Measurements from ENCODE around the gene B3GALNT2.
"Not testable (repeated sequence)": the region's sequence is repeated elsewhere in the genome, so short reads cannot be mapped to it uniquely, and the experiment has no call there.

The B3GALNT2 gene

DNA sequence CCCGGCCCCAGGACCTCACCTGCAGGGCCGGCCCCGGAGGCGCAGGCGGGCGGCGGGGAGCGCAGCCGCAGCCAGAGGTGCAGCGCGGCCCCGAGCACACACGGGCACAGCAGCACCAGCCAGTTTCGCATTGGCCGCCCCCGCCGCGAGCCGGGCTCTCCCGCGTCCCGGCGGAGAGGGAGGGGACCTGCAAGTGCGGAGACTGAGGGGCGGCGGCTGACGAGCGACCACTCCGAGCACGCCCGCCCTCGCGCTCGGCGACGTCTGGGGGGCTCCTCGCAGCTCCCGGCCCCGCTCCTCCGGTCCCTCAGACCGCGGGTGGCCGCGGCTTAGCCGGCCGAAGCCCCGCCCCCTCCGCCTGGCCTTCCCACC, at the start of gene B3GALNT2:
Gene B3GALNT2, minus strand, starts transcription at position 331 of the 372 bp plus-strand sequence. Its CDS starts 200 bp downstream, at position 131.
- Mint-ChIP-seq H3K27me3 (no peaks in the 10 kb centered on the region), H3K36me3 (peaks cover 2 to 6% of the 10 kb centered on the region in 2 donors), H3K4me3 (peak within 1 kb of the TSS; percentile 96 to 97), H3K4me1 (peaks cover 13 to 40% of the 10 kb centered on the region in 2 donors), H3K9me3 (no peaks in the 10 kb centered on the region), H3K27ac (peak within 1 kb of the TSS; percentile 98)
- DNase-seq (no peak), ATAC-seq (replicated peaks) (peak; percentile 71 to 75)

DNA sequence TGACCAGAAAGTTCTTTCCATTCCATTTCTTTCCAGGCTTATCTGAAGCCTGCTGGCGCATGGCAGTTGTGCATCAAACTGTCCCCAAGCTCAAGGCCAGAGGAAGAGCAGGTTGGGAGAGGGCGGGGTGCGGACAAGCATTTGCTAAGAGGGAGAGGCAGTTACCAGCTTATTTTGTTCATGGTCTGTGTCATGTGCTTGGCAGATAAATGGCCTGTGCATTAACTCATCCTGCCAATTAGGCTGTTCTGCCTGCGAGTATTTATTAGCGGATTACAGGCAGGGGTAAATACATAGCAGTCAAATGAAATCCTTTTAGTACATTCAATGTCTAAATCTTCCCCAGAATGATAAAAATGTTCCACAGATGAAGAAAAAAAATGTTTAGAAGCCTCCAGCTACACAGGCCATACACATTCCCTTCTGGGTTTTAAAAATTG, 48.9 kb upstream of the B3GALNT2 start:
- H3K4me3 Mint-ChIP-seq = no peak overlapping the region
- H3K27me3 Mint-ChIP-seq = peaks cover 0 to 4% of the 10 kb centered on the region in 2 donors
- ATAC-seq (replicated peaks) (no peak), DNase-seq (no peak)
- no peak overlapping the region for H3K27ac Mint-ChIP-seq
- no peaks in the 10 kb centered on the region for H3K4me1 Mint-ChIP-seq
- no peaks in the 10 kb centered on the region for H3K9me3 Mint-ChIP-seq
- H3K36me3 Mint-ChIP-seq = no peaks in the 10 kb centered on the region

GRCh38 chr1:235552146-235552716, 48.0 kb upstream of the B3GALNT2 start:
- H3K27me3 Mint-ChIP-seq = peaks cover 0 to 9% of the 10 kb centered on the region in 2 donors

DNA sequence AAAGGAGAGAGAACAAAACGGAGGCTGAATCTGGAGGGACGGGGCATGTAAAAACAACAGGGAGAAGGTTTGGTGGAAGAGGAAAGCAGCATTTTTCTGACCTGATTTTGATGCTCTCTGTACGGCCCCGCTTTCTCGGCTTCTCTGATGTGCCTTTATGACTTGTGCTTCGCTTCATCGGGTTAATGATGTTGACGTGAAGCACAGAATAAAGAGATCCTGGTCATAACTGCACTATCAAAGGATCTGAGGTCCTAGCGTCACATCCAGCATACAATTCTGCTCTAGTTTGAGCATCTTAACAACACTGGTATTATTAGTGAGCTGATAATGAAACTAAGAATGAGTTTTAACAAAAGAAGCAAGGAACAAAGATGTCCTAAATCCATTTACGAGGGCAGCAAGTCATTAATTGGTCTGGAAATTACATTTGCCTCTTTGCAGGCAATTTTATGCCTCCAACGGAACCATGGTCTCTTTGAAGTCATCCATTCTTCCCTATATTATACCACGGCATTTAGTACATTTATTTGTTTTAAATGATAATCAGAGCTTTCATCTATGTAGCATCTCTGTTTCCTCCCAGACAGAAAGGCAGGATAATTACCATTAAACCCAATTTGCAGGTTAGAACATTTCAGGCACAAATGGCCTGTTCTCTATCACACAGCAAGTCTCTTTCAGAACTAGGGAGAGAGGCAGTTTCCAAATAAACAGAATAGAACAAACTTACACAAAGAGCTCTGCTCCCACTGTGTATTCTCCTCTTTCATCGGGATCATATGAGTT, 45.3 kb upstream of the B3GALNT2 start:
- H3K27ac Mint-ChIP-seq = no peak overlapping the region
- H3K27me3 Mint-ChIP-seq = peaks cover 4 to 20% of the 10 kb centered on the region in 2 donors
- no peak for ATAC-seq (replicated peaks)
- H3K4me3 Mint-ChIP-seq = no peak overlapping the region
- H3K9me3 Mint-ChIP-seq = no peaks in the 10 kb centered on the region
- no peaks in the 10 kb centered on the region for H3K4me1 Mint-ChIP-seq
- no peak for DNase-seq
- H3K36me3 Mint-ChIP-seq = no peaks in the 10 kb centered on the region

More at GRCh38 chr1:235552146-235552716, 48.0 kb upstream of the B3GALNT2 start:
- H3K4me1 Mint-ChIP-seq = no peaks in the 10 kb centered on the region
- no peak overlapping the region for H3K27ac Mint-ChIP-seq
- no peak overlapping the region for H3K4me3 Mint-ChIP-seq
- ATAC-seq (replicated peaks) (no peak), DNase-seq (no peak)
- no peaks in the 10 kb centered on the region for H3K9me3 Mint-ChIP-seq
- no peaks in the 10 kb centered on the region for H3K36me3 Mint-ChIP-seq

- H3K36me3 Mint-ChIP-seq, H3K4me1 Mint-ChIP-seq, H3K9me3 Mint-ChIP-seq, DNase-seq, H3K27ac Mint-ChIP-seq, H3K4me3 Mint-ChIP-seq: not testable (repeated sequence)
- peak in 1 of 2 donors; percentile 47 for ATAC-seq (replicated peaks)
- peaks cover 4 to 20% of the 10 kb centered on the region in 2 donors for H3K27me3 Mint-ChIP-seq
Measured at GRCh38 chr1:235546369-235547155, 42.3 kb upstream of the B3GALNT2 start.

GRCh38 chr1:235545292-235545930, 41.2 kb upstream of the B3GALNT2 start:
- no peak overlapping the region for H3K4me3 Mint-ChIP-seq
- H3K36me3 Mint-ChIP-seq = no peaks in the 10 kb centered on the region
- no peaks in the 10 kb centered on the region for H3K4me1 Mint-ChIP-seq
- DNase-seq (no peak), ATAC-seq (replicated peaks) (no peak)
- no peak overlapping the region for H3K27ac Mint-ChIP-seq
- H3K27me3 Mint-ChIP-seq = peaks cover 4 to 20% of the 10 kb centered on the region in 2 donors
- no peaks in the 10 kb centered on the region for H3K9me3 Mint-ChIP-seq

DNA sequence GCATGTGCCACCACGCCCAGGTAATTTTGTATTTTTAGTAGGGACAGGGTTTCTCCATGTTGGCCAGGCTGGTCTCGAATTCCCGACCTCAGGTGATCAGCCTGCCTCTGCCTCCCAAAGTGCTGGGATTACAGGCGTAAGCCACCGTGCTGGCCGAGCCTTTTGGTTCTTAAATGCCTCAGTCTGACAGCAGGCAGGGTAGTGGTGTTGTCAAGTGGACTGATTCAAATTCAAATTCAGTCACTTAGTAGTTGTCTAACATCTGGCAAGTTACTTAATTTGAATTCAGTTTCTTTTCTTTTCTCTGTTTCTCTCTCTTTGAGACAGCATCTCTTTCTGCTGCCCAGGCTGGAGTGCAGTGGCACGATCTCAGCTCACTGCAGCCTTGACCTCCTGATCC, 38.6 kb upstream of the B3GALNT2 start:
- not testable (repeated sequence) for H3K4me1 Mint-ChIP-seq; DNase-seq; H3K27ac Mint-ChIP-seq; H3K9me3 Mint-ChIP-seq; H3K4me3 Mint-ChIP-seq; ATAC-seq (replicated peaks); H3K36me3 Mint-ChIP-seq
- peaks cover 4 to 13% of the 10 kb centered on the region in 2 donors for H3K27me3 Mint-ChIP-seq

- Mint-ChIP-seq H3K4me3 (no peak overlapping the region), H3K4me1 (no peaks in the 10 kb centered on the region), H3K27me3 (peaks cover 4 to 7% of the 10 kb centered on the region in 2 donors), H3K9me3 (no peaks in the 10 kb centered on the region), H3K36me3 (no peaks in the 10 kb centered on the region), H3K27ac (no peak overlapping the region)
- ATAC-seq (replicated peaks) = no peak
- no peak for DNase-seq
Measured at GRCh38 chr1:235533476-235534168, 29.4 kb upstream of the B3GALNT2 start.

GRCh38 chr1:235532360-235532759, 28.1 kb upstream of the B3GALNT2 start:
- Mint-ChIP-seq H3K9me3 (no peaks in the 10 kb centered on the region), H3K27me3 (peaks cover 4 to 7% of the 10 kb centered on the region in 2 donors), H3K4me1 (no peaks in the 10 kb centered on the region), H3K27ac (no peak overlapping the region), H3K4me3 (no peak overlapping the region), H3K36me3 (no peaks in the 10 kb centered on the region)
- ATAC-seq (replicated peaks) = no peak
- DNase-seq = no peak

DNA sequence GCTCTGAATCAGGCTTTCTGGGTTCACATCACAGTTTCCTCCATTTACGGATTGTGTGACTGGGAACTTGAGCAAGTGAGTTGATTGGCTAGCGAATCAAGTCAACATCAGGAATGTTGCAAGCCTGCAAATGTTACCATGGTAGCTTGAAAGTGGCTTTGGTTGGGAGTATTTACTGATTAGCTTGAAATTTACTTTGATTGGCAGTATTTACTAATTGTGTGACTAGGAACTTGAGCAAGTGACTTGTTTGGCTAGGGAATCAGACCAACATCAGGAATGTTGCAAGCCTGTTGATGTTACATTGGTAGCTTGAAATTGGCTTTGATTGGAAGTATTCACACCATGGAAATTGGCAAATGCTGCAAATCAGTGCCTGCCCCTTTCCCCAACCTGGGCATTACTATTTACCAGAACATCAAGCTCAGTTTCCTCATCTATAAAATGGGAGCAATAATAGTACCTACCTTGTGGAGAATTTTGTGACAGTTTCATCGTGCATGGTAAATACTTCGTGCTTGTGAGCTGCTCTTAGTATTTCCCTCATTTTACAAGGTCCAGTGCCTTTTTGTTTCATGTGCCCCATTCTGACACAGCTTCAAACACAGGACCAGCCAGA, 23.1 kb upstream of the B3GALNT2 start:
- no peaks in the 10 kb centered on the region for H3K4me1 Mint-ChIP-seq
- H3K27ac Mint-ChIP-seq = no peak overlapping the region
- H3K27me3 Mint-ChIP-seq = no peaks in the 10 kb centered on the region
- H3K9me3 Mint-ChIP-seq = no peaks in the 10 kb centered on the region
- ATAC-seq (replicated peaks) (no peak), DNase-seq (no peak)
- H3K4me3 Mint-ChIP-seq = no peak overlapping the region
- H3K36me3 Mint-ChIP-seq = no peaks in the 10 kb centered on the region

DNA sequence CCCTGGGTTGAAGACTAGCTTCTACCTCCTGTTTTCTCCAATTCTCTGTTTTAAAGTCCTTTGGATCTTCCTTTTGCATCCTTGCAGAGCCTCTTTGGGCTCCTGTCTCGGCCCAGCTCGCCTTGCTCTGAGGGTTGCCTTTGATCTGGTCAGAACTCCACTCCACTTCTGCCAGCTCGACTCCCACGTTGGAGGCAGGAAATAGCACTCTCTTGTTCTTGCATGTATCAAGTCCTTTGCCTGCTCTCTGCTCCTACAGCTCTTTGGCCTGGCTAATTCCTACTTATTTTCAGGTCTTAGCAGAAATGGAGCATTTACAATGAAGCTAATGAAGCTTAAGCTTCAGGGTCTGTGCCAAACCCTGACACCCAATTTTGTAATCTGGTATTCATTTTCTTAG, 21.1 kb upstream of the B3GALNT2 start:
- Mint-ChIP-seq H3K27ac (no peak overlapping the region), H3K9me3 (no peaks in the 10 kb centered on the region), H3K4me1 (no peaks in the 10 kb centered on the region), H3K36me3 (no peaks in the 10 kb centered on the region), H3K27me3 (no peaks in the 10 kb centered on the region), H3K4me3 (no peak overlapping the region)
- DNase-seq (no peak), ATAC-seq (replicated peaks) (no peak)

GRCh38 chr1:235516862-235517446, 12.7 kb upstream of the B3GALNT2 start:
- no peaks in the 10 kb centered on the region for H3K36me3 Mint-ChIP-seq
- H3K9me3 Mint-ChIP-seq = no peaks in the 10 kb centered on the region
- no peak for DNase-seq
- H3K4me1 Mint-ChIP-seq = peaks cover 2 to 7% of the 10 kb centered on the region in 2 donors
- H3K27me3 Mint-ChIP-seq = peaks cover 6 to 11% of the 10 kb centered on the region in 2 donors
- no peak overlapping the region for H3K4me3 Mint-ChIP-seq
- ATAC-seq (replicated peaks) = peak; percentile 34 to 64
- H3K27ac Mint-ChIP-seq = no peak overlapping the region

DNA sequence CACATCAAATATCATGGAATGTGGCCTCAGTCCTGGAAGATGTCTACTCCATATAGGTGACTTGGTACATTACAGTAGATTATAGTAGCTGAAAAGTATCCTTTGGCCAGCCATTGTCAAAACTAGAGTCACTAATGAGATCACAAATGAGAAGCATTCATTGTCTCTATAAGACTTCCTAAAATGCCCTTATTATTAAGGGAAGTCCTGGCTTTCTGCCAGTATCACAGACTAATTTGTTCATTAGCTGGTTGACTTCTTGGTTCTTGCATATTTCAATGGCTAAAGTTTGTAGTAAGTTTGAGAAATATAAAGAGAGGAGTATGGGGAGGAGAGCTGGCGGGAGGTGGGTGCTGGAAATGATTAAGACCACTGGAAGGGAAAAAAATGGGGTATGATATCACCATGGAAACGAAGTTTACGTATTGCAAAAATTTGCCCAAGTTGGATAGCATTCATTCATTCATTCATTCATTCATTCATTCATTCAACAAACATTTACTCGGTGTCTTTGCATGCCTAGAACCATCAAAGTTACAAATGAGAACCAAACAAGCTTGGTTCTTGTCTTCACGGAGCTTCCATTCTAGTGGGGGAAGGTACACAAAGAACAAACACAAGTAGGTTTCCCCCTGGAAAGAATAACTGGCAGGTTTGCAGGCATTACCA, 11.7 kb upstream of the B3GALNT2 start:
- Mint-ChIP-seq H3K4me3 (no peak overlapping the region), H3K4me1 (peaks cover 2 to 7% of the 10 kb centered on the region in 2 donors), H3K27ac (no peak overlapping the region), H3K9me3 (no peaks in the 10 kb centered on the region), H3K27me3 (peaks cover 15 to 18% of the 10 kb centered on the region in 2 donors), H3K36me3 (no peaks in the 10 kb centered on the region)
- ATAC-seq (replicated peaks) = no peak
- DNase-seq = no peak
